LNCAP (cell line): ENCODE measurements around the gene MYZAP.

ENCODE experiments used
- TF ChIP-seq, protein P1 (sequence below): fragments of 450-650 bp; IDR thresholded peaks from 2 replicates; pipeline ENCODE4 v1.5.1; 2017; ENCODE audit warnings: mild to moderate bottlenecking

Gene MYZAP

DNA sequence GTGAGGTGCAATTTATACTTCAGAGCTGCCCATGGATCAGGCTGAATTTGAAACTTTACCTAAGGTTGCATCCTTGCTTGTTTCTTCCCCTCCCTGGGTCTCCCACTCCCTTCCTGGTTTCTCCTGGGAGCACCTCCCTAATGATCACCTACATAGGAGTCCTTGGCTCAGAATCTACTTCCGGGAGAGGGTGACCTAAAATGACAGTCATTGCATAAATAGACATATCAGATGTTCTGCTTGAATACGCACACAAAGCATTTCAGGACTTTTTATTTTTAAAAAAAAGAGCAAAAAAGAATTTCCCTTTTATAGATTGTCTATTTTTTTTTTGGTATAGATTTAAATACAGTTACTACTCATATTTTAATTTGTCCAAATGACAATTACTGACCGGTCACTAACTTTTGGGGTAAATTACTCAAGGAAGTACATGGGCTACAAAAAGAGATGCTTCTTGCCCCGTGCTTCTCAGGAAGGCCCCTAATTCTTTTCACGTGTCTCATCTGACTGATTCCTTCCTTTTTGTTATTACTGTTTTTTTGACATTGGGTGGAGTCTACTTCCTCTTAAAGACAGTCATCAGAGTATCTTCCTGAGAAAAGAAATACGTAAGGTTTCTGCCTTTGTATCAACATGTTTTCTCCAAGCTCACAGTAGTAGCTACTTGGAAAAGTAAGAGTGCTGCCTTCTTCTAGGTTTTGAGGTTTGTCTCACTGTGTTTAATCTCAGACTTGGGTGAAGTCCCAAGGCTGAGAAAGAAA lies 4.9 kb upstream of the MYZAP start:
- TF ChIP-seq, protein P1, sequence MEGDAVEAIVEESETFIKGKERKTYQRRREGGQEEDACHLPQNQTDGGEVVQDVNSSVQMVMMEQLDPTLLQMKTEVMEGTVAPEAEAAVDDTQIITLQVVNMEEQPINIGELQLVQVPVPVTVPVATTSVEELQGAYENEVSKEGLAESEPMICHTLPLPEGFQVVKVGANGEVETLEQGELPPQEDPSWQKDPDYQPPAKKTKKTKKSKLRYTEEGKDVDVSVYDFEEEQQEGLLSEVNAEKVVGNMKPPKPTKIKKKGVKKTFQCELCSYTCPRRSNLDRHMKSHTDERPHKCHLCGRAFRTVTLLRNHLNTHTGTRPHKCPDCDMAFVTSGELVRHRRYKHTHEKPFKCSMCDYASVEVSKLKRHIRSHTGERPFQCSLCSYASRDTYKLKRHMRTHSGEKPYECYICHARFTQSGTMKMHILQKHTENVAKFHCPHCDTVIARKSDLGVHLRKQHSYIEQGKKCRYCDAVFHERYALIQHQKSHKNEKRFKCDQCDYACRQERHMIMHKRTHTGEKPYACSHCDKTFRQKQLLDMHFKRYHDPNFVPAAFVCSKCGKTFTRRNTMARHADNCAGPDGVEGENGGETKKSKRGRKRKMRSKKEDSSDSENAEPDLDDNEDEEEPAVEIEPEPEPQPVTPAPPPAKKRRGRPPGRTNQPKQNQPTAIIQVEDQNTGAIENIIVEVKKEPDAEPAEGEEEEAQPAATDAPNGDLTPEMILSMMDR, result no peak

DNA sequence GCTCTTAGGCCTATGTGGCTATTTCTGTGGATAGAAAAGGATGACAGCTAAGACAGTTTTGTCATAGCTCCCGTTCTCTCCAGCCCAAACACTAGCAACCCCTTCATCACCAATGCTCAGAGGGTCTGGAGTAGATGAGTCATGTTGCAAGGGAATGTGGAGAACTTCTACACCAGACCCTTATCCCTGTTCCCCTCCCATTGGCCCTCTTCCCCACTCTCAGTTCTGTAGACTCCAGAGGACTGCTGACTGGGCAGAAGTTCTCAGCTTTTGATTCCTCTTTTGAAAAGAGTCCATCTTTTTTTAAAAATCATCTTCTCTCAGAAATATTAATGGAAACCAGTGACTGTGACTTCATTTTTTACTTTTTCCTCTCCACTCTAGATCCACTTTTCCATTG lies 2.4 kb upstream of the MYZAP start:
- TF ChIP-seq, protein P1, result no peak

DNA sequence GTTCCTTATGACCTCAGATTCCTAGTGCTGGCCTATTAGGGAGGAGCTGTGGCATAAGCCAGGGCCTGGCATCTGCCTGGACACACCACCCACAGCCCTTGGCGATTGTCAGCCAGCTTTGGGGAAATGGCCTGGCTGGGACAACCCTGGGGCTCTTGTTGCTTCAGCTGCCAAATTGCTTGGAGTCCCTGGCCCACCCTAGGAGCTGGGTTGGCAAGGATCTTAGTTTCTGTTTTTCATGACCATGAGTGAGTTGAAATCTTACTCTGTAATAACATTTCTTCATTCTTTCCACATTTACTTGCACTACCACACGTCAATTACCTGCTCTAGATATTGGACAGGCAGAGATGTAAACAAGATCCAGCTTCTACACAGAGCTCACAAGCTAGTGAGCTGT lies 1.9 kb upstream of the MYZAP start:
- TF ChIP-seq, protein P1, result no peak

DNA sequence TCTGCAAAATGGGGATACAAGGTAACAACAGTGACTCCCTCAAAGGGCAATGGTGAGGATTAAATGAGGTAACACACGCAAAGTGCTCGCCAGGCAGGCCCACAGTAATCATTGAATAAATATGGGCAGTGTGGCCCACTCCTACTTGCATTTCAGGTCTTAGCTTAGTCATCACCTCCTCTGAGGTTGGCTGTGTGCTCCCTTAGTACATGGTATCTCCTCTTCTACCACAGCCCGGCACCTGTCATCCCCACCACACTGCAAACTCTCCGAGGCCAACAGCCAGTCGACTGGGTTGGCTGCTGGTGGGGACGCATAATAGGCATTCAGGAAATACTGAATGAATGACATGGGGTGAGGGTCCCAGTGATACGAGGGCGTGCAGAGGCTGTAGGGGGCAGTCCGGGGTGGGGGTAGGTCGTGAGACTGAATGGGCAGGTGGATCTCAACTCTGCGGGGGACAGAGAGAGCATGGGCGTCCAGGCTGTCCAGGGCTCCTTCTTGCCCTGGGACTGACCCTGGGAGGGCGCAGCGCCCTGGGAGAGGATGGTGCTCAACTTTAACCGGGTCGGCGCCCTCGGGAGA lies 375 bp upstream of the MYZAP start:
- TF ChIP-seq, protein P1, result no peak

DNA sequence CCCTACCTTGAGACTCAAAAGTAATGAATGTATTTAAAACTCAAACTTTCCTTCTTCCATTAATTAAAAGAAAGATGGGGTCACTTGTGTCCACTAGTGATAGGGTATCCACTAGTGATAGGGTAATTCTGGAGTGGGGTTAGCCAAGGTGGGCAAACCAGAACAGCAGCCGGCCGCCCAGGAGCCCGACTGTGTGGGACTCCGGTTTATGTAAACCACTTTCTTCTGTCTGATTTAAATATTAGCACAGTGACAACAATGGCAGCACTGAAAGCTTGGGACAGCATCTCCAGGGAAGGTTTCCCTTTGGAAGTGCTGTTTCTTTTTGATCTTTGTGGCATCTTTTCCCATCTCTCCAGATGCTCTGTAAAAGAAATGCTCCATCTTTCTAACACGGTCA lies 722 bp downstream of the MYZAP start:
- TF ChIP-seq, protein P1, result no peak

DNA sequence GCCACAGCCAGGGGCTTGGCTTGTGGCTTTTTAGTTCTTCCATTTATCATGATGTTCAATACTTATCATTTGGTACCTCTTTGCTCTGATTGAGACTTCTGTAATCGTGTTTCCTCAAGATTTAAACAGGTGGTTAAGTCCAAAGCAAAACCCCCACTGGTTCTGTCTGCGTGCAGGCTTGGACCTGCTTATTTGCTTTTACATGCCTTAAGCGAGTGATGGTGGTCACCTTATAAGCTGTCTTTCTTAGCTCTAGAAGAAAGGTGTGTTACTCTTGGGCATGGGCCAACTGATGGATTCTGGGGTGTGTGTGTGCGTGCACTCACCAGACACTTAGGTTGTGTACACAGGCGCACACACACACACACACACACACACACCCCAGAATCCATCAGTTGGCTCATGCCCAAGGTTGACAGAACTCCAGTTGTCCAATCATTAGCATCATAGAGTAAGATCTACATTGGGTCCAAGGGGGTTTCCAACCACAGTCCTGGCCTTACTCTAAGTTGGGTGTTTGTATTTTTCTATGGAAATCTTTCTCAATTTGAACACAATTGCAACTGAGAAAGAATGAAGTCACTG lies 1.2 kb downstream of the MYZAP start:
- TF ChIP-seq, protein P1, result no peak

DNA sequence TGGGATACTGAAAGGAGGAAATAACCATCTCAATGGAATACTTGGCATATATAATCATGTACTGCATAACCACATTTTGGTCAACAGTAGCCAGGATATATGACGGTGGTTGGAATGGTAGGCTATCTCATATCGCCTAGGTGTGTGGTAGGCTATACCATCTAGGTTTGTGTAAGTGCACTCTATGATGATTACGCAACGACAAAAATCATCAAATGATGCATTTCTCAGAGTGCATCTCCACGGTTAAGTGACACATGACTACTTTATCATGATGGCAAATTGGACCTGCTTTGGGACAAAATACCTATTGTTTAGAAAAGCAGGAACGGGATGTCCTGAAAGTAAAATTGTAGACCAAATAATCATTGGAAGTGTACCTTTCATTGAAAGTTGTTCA lies 2.8 kb downstream of the MYZAP start:
- TF ChIP-seq, protein P1, result no peak
